Keratinocyte (primary cell): ENCODE measurements around the gene HIGD2A.

ENCODE experiments used
- CTCF ChIP-seq, 3 experiments: IDR thresholded peaks in 1 of 3; conservative IDR thresholded peaks in 1 of 3; optimal IDR thresholded peaks in 1 of 3; 2 replicates in 2 of 3; 3 replicates in 1 of 3; pipeline versions ENCODE3 to v1.5.1; 2011; ENCODE audit warnings: low read length in 3 of 3, mild to moderate bottlenecking in 3 of 3, moderate library complexity in 2 of 3, control low read depth in 1 of 3, inconsistent platforms in 1 of 3; ENCODE audit not compliant: insufficient read depth in 2 of 3; ENCODE audit errors: extremely low read depth in 1 of 3
- EZH2 ChIP-seq: IDR thresholded peaks from one replicate; pipeline ENCODE4 v1.6.1; 2012; ENCODE audit warnings: inconsistent platforms, mild to moderate bottlenecking, low read length, moderate library complexity

- TF ChIP-seq CTCF (optimal IDR thresholded peaks at IDR 0.05 in 1 of 3, IDR thresholded peaks at IDR 0.05 in 1 of 3, conservative IDR thresholded peaks at IDR 0.05 in 1 of 3; ENCODE audit: extremely low read depth in 1 of 3, insufficient read depth in 2 of 3, low read length in 3 of 3): no peak
- no peak for TF ChIP-seq EZH2
Observed at GRCh38 chr5:176420972-176421544, 32.5 kb downstream of the HIGD2A start.
